Activated naive CD8-positive, alpha-beta T cell (primary cell): ENCODE results near the gene FIBCD1.

Experiments used
- H3K27ac Mint-ChIP-seq: one replicate; pipeline ENCODE4 v1.8.0; 2021; ENCODE audit warnings: mixed read lengths
- H3K27me3 Mint-ChIP-seq: one replicate; pipeline ENCODE4 v1.8.0; 2021; ENCODE audit warnings: mixed read lengths
- H3K36me3 Mint-ChIP-seq: one replicate; pipeline ENCODE4 v1.8.0; 2021; ENCODE audit warnings: mixed read lengths
- H3K4me1 Mint-ChIP-seq: one replicate; pipeline ENCODE4 v1.8.0; 2021; ENCODE audit warnings: low read depth, mixed read lengths
- H3K4me3 Mint-ChIP-seq: one replicate; pipeline ENCODE4 v1.8.0; 2021; ENCODE audit warnings: mild to moderate bottlenecking, mixed read lengths
- H3K9me3 Mint-ChIP-seq: one replicate; pipeline ENCODE4 v1.8.0; 2021; ENCODE audit warnings: low read depth, mixed read lengths

Gene FIBCD1

DNA sequence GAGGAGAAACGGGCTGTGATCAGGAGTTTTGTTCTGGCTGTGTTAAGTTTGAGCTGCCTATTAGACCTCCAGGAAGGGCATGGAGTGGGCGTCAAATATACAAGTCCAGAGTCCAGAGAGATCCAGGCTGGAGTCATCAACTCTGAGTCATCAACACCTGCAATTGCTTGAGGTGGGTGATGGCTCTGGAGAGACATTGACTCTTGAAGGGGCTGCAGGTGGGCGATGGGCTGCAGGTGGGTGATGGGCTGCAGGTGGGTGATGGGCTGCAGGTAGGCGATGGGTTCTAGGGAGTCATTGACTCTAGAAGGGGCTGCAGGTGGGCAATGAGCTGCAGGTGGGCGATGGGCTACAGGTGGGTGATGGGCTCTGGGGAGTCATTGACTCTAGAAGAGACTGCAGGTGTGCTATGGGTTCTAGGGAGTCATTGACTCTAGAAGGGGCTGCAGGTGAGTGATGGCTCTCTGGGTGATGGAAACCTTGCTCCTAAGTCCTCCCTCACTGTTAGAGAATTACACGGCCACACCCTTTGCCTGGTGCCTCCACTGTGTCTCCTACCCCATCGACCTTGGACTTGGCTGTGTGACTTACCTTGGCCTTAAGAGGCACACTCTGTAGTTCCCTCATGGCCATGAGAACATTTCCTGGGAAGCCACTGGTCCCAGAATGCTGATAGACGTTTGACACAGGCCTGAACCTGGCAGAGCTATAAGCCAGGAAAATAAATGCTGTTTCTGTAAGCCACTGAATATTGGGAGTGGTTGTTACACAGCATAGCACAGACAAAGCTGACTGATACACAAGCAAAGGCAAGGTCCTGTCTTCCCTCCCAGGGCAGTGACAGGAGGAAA lies 10.4 kb upstream of the FIBCD1 start:
- Mint-ChIP-seq H3K4me3 (no peak overlapping the region), H3K27ac (no peak overlapping the region), H3K4me1 (no peaks in the 10 kb centered on the region), H3K27me3 (peaks cover 13% of the 10 kb centered on the region), H3K9me3 (no peaks in the 10 kb centered on the region), H3K36me3 (no peaks in the 10 kb centered on the region)

DNA sequence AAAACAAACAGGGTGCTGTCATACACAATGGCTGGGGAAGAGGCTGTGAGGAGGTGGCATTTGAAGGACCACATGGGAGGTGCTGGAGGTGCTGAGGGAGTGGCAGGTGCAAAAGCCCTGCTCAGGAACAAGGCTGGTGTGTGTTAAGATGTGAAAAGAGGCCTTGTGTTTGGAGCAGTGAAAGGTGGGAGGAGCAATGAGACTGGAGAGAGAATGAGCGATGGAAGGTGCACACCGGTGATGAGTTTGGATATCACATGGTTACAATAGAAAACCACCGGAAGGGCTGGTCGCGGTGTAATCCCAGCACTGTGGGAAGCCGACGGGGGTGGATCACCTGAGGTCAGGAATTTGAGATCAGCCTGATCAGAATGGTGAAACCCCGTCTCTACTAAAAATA lies 9.2 kb upstream of the FIBCD1 start:
- peaks cover 16% of the 10 kb centered on the region for H3K27me3 Mint-ChIP-seq
- H3K4me1 Mint-ChIP-seq = no peaks in the 10 kb centered on the region
- no peak overlapping the region for H3K27ac Mint-ChIP-seq
- H3K9me3 Mint-ChIP-seq = no peaks in the 10 kb centered on the region
- H3K36me3 Mint-ChIP-seq = no peaks in the 10 kb centered on the region
- H3K4me3 Mint-ChIP-seq = no peak overlapping the region

DNA sequence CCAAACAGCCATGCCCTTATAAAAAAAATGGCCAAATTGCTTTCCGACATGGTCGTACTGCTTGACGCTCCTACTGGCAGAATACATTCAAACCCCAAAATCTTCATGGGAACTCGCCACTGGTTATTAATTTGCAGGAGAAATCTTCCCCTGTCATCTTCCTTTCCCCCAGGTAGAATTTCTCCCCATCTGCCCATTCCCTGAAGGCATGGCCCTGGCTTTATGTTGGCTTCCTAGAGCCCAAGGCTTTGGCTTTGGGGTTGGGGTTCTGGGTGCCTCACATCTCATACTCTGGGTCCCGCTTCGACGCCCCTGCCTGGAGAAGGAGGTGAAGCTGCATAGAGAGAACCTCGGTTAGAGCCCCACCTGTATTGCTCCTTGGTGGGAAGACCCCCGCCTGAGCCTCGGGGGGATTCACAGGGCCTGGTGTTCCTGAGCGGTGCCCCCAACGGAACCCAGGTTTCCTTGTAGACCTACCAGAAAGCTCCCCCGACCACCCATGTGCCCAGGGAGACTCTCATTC lies 8.6 kb upstream of the FIBCD1 start:
- no peak overlapping the region for H3K27ac Mint-ChIP-seq
- H3K36me3 Mint-ChIP-seq = no peaks in the 10 kb centered on the region
- no peaks in the 10 kb centered on the region for H3K9me3 Mint-ChIP-seq
- no peak overlapping the region for H3K4me3 Mint-ChIP-seq
- peaks cover 16% of the 10 kb centered on the region for H3K27me3 Mint-ChIP-seq
- H3K4me1 Mint-ChIP-seq = no peaks in the 10 kb centered on the region

DNA sequence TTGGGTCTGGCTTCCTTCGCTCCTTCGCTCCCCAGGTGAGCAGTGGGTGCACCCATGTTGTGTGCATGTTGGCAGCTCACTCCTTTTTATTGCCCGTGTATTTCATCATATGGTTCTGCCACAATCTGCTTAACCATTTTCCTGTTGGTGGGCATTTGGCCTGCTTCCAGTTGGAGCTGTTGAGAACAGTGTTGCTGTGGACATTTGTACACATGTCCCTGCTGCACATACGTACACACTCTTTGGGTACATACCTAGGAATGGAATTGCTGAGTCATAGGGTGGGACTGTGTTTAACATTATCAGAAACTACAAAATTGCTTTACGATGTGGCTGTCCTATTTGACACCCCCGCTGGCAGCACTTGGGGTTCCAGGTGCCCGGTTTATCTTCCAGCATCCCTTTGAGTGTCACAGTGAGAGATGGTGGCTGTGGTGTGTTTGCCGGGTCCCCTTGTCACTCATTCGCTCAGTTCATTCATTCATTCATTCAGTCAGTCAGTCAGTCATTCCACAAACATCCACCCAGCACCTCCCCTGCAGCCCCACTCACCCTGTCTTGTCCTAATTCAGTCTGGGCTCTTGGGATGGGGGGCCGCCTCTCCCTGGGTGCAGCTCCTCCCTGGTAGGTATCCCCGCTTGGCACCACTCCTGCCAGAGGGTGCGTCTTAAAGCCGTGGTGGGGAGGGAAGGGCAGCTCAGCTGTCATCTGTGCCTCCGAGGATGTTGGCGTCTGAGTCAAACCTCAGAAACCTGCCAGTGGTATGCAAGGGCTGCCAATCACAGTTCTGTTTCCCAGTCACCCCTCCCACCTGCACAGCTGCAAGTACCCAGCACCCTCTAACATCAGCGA lies 7.9 kb upstream of the FIBCD1 start:
- Mint-ChIP-seq H3K4me3 (no peak overlapping the region), H3K27me3 (peaks cover 16% of the 10 kb centered on the region), H3K9me3 (no peaks in the 10 kb centered on the region), H3K27ac (no peak overlapping the region), H3K4me1 (no peaks in the 10 kb centered on the region), H3K36me3 (no peaks in the 10 kb centered on the region)

DNA sequence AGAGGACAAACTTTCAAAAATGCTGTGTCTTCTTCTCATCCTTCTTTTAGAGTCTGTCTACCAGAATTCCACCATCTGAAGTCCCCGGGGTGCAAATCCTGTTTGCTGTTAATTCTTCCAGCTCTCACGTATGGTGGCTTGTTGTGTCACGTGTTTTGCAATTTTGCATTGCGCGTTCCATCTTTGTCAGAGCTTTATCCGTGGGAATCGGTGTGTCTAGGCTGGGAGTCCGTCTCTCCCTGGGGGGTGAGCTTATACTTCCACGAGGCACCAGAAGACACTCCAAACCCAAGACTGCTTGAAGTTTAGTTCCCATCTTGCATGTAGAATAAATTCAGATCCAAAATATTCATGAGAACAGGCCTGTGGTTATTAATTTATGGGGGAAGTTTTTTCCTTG lies 6.1 kb upstream of the FIBCD1 start:
- H3K36me3 Mint-ChIP-seq = no peaks in the 10 kb centered on the region
- H3K27me3 Mint-ChIP-seq = peaks cover 26% of the 10 kb centered on the region
- peaks cover 4% of the 10 kb centered on the region for H3K4me1 Mint-ChIP-seq
- no peaks in the 10 kb centered on the region for H3K9me3 Mint-ChIP-seq
- no peak overlapping the region for H3K27ac Mint-ChIP-seq
- no peak overlapping the region for H3K4me3 Mint-ChIP-seq

DNA sequence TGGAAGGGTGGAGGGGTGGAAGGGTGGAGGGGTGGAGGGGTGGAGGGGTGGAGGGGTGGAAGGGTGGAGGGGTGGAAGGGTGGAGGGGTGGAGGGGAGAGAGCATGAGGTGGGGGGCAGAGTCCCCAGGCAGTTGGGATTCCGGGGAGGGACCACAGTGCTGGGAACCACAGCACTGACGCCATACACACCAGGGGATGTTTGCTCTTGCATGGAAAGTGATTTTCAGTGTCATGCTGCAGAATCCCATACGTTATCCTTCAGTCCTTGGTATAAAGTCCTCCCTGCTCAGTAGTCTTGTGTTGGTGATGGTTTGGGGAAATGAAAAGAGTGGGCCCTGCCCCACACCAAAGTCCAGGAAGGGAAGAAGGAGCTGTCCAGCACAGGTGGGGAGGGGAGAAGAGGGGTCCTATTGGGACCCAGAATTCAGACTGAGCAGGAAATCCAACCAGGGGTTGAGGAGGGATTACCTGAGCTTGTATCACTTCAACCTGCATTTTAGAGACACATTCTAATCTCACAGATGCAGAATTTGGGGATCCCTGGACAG lies 5.5 kb upstream of the FIBCD1 start:
- H3K4me1 Mint-ChIP-seq = peaks cover 4% of the 10 kb centered on the region
- no peaks in the 10 kb centered on the region for H3K9me3 Mint-ChIP-seq
- H3K36me3 Mint-ChIP-seq = no peaks in the 10 kb centered on the region
- H3K27ac Mint-ChIP-seq = no peak overlapping the region
- H3K27me3 Mint-ChIP-seq = peaks cover 26% of the 10 kb centered on the region
- no peak overlapping the region for H3K4me3 Mint-ChIP-seq

DNA sequence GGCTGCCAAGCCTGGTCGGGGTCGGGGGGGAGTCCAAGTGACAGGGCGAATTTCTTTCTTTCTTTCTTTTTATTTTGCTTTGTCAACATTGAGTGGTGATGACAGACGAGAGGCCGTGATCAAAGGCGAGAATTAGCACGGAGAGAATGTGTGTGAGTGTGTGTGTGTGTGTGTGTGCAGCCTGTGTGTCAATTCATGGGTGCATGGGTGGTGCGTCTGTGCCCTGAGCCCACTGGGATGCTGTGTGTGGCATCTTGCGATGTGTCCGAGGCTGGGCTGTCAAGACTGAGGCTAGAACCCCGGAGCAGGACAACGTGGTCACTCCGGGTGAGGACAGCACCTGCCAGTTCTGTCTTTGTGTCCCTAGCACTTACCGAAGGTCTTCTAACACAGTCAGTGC lies 4.7 kb upstream of the FIBCD1 start:
- Mint-ChIP-seq H3K4me3 (no peak overlapping the region), H3K27me3 (peaks cover 23% of the 10 kb centered on the region), H3K27ac (no peak overlapping the region), H3K4me1 (peaks cover 5% of the 10 kb centered on the region), H3K36me3 (no peaks in the 10 kb centered on the region), H3K9me3 (no peaks in the 10 kb centered on the region)

DNA sequence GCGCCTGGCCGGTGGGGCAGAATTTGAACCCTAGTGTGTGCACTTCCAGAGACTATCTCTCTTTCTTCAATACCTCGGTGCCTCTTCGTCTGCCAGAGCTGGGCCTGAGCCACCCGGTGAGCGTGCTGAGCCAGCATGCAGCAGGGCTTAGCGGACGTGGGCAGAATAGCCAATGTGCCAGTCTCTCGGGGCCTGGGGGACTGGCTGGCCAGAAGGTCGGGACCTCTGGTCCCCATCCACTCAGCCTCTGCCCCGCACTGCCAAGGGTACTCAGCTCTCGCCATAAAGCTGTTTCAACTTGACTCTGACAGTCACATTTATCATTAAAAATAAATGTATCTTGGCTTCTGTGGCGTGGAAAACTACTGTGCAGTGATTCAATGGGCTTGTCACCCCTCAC lies 4.2 kb upstream of the FIBCD1 start:
- Mint-ChIP-seq H3K27ac (no peak overlapping the region), H3K4me1 (peaks cover 5% of the 10 kb centered on the region), H3K4me3 (no peak overlapping the region), H3K9me3 (no peaks in the 10 kb centered on the region), H3K36me3 (no peaks in the 10 kb centered on the region), H3K27me3 (peaks cover 21% of the 10 kb centered on the region)

DNA sequence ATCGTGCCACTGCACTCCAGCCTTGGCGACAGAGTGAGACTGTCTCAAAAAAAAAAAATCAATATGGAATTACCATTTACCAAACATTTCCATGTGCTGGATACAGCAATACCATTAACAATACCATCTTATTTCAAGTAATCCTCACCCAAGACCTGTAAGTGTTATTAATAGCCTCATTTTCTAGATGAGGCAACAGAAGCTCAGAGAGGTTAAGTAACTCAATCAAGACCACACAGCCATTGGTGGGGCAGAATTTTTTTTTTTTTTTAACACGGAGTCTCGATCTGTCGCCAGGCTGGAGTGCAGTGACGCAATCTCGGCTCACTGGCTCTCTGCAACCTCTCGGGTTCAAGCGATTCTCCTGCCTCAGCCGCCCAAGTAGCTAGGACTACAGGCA lies 3.6 kb upstream of the FIBCD1 start:
- no peak overlapping the region for H3K27ac Mint-ChIP-seq
- no peaks in the 10 kb centered on the region for H3K9me3 Mint-ChIP-seq
- no peaks in the 10 kb centered on the region for H3K36me3 Mint-ChIP-seq
- peaks cover 5% of the 10 kb centered on the region for H3K4me1 Mint-ChIP-seq
- H3K27me3 Mint-ChIP-seq = peaks cover 22% of the 10 kb centered on the region
- H3K4me3 Mint-ChIP-seq = no peak overlapping the region

DNA sequence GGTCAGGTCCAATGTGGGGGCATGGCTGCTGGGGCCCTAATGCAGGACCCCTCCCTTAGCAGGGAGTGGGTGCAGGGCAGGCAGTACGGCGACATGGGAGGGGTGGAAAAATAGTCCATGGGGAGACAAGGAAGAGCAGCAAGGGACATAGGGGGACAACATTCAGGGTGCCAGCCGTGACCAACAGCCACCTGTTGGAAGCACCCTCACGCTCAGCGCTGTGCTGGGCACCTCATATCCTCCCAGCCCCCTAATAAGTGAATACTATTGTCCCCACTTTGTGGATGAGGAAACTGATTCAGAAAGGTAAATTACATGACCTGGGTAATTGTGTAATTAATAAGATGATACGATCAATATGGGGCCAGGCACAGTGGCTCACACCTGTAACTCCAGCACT lies 3.0 kb upstream of the FIBCD1 start:
- no peak overlapping the region for H3K4me3 Mint-ChIP-seq
- H3K27ac Mint-ChIP-seq = no peak overlapping the region
- H3K27me3 Mint-ChIP-seq = peaks cover 24% of the 10 kb centered on the region
- H3K4me1 Mint-ChIP-seq = peaks cover 7% of the 10 kb centered on the region
- no peaks in the 10 kb centered on the region for H3K9me3 Mint-ChIP-seq
- H3K36me3 Mint-ChIP-seq = no peaks in the 10 kb centered on the region

DNA sequence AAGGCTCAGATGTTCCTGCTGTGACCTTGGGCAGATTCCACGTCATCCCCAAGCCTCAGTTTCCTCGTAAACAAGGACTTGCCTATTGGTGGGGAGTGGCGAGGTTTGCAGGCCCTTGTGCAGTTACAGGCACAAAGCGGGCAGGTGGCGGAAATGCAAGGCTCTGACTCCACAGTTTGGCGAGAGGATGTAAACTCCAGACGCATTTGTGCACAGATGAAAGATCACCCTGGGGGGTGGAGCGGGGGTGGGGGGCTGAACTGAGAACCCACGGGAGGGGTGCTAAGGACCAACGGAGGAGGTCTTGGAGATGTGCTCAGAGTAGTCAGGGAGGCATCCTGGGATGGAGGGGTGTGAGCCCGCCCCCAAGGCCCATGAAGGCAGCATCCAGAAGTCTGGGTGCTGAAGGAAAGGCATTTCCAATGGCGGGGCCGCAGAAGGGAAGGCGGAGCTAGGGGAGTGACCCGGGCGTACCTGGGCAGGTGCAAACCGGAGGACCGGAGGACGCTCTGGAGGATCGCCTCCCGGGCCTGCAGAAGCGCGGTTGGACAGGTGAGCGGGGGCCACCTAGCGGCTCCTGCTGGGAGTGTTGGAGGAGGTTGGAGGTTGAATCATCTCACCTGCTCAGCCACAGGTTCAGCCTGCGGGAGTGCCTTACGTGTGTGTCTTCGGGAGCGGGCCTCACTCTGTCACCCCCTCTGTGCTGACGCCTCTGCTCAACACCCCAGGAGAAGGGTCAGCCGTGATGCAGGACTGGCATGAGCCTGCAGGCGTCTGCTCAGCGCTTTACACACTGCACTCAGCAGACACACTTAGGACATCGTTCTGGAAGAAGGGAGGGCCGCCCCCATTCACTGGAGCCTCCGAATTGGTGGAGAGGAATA lies 1.9 kb upstream of the FIBCD1 start:
- H3K36me3 Mint-ChIP-seq = no peaks in the 10 kb centered on the region
- H3K4me3 Mint-ChIP-seq = peak overlapping the region; percentile 27
- peaks cover 8% of the 10 kb centered on the region for H3K4me1 Mint-ChIP-seq
- H3K27ac Mint-ChIP-seq = no peak overlapping the region
- no peaks in the 10 kb centered on the region for H3K9me3 Mint-ChIP-seq
- H3K27me3 Mint-ChIP-seq = peaks cover 30% of the 10 kb centered on the region

DNA sequence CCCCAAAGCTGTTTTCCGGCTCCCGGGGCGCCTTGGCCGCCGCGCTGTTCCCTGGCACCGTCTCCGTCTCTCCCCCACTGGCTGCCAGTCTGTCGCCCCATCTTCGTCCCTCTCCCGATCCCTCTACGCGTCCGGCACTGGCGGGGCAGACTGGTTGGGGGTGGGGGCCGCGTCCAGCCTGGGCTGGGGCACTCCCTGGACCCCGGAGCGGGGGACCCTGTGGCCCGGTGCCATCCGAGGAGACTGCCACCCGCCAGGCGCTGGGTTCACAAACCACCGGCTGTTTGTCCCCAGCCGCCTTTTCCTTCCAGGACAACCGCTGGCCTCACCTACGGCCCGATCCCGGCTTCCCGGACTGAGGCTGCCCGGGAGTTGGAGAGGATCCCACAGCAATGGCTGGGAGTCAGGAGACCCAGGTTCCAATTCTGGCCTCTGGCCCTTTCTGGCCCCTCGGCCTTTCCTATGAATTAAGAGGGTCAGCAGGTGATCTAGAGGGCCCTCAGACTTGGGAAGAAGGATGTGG lies 1.0 kb upstream of the FIBCD1 start:
- no peak overlapping the region for H3K4me3 Mint-ChIP-seq

DNA sequence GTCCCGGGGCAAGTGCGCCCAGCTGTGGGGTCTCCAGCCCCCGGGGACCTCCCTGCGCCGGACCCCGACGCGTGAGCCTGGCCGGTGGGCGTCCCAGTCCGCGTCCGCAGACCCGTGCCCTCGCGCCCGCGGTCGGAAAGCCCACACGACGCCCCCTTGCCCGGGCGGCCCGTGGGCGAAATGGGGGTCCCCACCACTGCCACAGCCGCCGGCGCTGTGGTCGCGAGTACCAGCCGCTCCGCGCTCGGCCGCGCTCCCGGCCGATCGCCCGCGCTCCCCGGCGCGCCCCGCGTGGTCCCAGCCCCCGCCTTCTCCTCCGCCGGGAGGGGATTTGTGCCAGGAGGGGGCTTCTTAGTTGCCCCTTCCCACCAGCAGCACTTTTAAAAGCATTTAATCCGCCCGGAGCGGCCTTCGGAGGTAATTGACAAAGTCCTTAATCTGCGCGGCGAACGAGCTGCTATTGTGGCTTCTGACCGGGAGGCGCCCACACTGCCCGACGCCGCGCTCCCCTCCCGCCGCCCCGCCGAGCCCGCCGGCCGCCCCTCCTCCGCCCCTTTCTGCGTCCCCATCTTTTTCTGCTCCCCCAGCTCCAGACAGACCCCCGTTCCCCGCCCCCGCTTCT lies 469 bp upstream of the FIBCD1 start:
- no peak overlapping the region for H3K4me3 Mint-ChIP-seq
- H3K27me3 Mint-ChIP-seq = peaks cover 34% of the 10 kb centered on the region
- no peaks in the 10 kb centered on the region for H3K36me3 Mint-ChIP-seq
- H3K27ac Mint-ChIP-seq = no peak overlapping the region
- H3K4me1 Mint-ChIP-seq = peaks cover 8% of the 10 kb centered on the region
- H3K9me3 Mint-ChIP-seq = no peaks in the 10 kb centered on the region

More for the DNA sequence above, 1.0 kb upstream of the FIBCD1 start:
- Mint-ChIP-seq H3K27ac (no peak overlapping the region), H3K4me1 (peaks cover 8% of the 10 kb centered on the region), H3K36me3 (no peaks in the 10 kb centered on the region), H3K9me3 (no peaks in the 10 kb centered on the region), H3K27me3 (peaks cover 30% of the 10 kb centered on the region)

DNA sequence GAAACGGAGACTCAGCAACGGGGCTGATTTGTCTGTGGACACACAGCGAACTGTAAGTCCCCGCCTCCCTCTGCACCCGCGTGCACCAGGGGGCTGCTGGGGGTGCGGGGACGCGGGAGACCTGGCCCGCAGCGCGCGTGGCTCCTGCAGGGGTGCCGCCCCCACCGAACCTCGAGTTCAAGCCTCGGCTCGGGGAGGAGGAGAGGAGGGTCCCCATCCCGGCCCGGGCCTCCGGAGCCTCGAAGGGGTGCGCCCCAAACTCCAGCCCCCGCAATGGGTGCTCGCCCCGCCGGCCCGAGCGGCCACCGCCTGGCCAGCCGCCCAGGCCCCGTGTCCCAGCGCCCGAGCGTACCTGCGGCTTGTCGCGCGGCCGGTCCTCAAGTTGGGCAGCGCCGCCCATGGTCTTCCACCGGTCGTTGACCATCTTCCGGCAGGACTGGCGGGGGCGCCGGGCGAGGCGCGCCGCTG lies 829 bp downstream of the FIBCD1 start:
- H3K27me3 Mint-ChIP-seq = peaks cover 31% of the 10 kb centered on the region

More for the DNA sequence above, 829 bp downstream of the FIBCD1 start:
- Mint-ChIP-seq H3K4me1 (peaks cover 8% of the 10 kb centered on the region), H3K9me3 (no peaks in the 10 kb centered on the region), H3K4me3 (peak overlapping the region; percentile 59), H3K36me3 (no peaks in the 10 kb centered on the region), H3K27ac (no peak overlapping the region)
